Tibial artery (tissue), 4 donors: ENCODE data around the gene ERLIN1.

ENCODE experiments used
- DNase-seq, 2 donors: peaks; one replicate each; pipeline ENCODE4 v3.0.0-alpha.2; 2019
- H3K27ac ChIP-seq, 2 donors: fragments of 200-600 bp; sonication (generic) in 1 of 2; 1 replicate in 1 of 2; 2 replicates in 1 of 2; pipeline ENCODE4 v1.5.1; 2018 to 2019; ENCODE audit warnings: mild to moderate bottlenecking in 1 of 2
- H3K27me3 ChIP-seq, 2 donors: fragments of 200-600 bp; sonication (generic) in 1 of 2; one replicate each; pipeline versions ENCODE4 v1.5.1 to v1.6.0; 2016 to 2019
- H3K36me3 ChIP-seq, 3 donors: fragments of 200-600 bp; sonication (generic) in 2 of 3; one replicate each; pipeline ENCODE4 v1.5.1; 2016 to 2019; ENCODE audit warnings: mild to moderate bottlenecking in 2 of 3
- H3K4me1 ChIP-seq, 4 donors: fragments of 200-600 bp; sonication (generic) in 2 of 4; 1 replicate in 3 of 4; 2 replicates in 1 of 4; pipeline ENCODE4 v1.5.1; 2016 to 2019
- H3K4me3 ChIP-seq, 2 donors: fragments of 200-600 bp; sonication (generic) in 1 of 2; 1 replicate in 1 of 2; 2 replicates in 1 of 2; pipeline ENCODE4 v1.5.1; 2018 to 2019; ENCODE audit warnings: mild to moderate bottlenecking in 2 of 2
- H3K9me3 ChIP-seq, 3 donors: fragments of 200-600 bp; sonication (generic) in 1 of 3; one replicate each; pipeline ENCODE4 v1.5.1; 2016 to 2019
- CTCF ChIP-seq, 2 experiments: fragments of 200-600 bp in 1 of 2; fragments of 450-650 bp in 1 of 2; IDR thresholded peaks; one replicate each; pipeline ENCODE4 v1.5.1; 2017 to 2019; ENCODE audit warnings: antibody characterized with exemption in 2 of 2, mild to moderate bottlenecking in 1 of 2, moderate library complexity in 1 of 2
- intact Hi-C: fragments of 100-400 bp; cut with DNase I; formaldehyde crosslinking; loops from one replicate; pipeline ENCODE4 v1.15.0; 2023; ENCODE audit warnings: low total_unique reads

ERLIN1 gene

GRCh38 chr10:100172349-100172748, 13.5 kb downstream of the ERLIN1 start:
- Histone ChIP-seq H3K9me3 (no peaks in the 10 kb centered on the region), H3K27me3 (no peaks in the 10 kb centered on the region), H3K4me1 (no peaks in the 10 kb centered on the region), H3K4me3 (no peak overlapping the region), H3K27ac (no peak overlapping the region), H3K36me3 (peaks cover 52 to 66% (median 57%) of the 10 kb centered on the region in 3 donors)
- DNase-seq: no peak
- intact Hi-C loops: no loop called here
- no peak for TF ChIP-seq CTCF (IDR thresholded peaks at IDR 0.05)

GRCh38 chr10:100168313-100168643, 17.6 kb downstream of the ERLIN1 start:
- Histone ChIP-seq H3K36me3 (peaks cover 16 to 39% (median 20%) of the 10 kb centered on the region in 3 donors), H3K4me1 (no peaks in the 10 kb centered on the region), H3K9me3 (no peaks in the 10 kb centered on the region), H3K4me3 (no peak overlapping the region), H3K27me3 (no peaks in the 10 kb centered on the region), H3K27ac (no peak overlapping the region)
- no peak for TF ChIP-seq CTCF (IDR thresholded peaks at IDR 0.05)
- intact Hi-C loops: no loop called here
- DNase-seq: no peak

- H3K27ac ChIP-seq: no peak overlapping the region
- no peak overlapping the region for H3K4me3 ChIP-seq
- DNase-seq: no peak
- no peaks in the 10 kb centered on the region for H3K9me3 ChIP-seq
- no peaks in the 10 kb centered on the region for H3K27me3 ChIP-seq
- peaks cover 11 to 38% (median 18%) of the 10 kb centered on the region in 3 donors for H3K36me3 ChIP-seq
- no peak for TF ChIP-seq CTCF (IDR thresholded peaks at IDR 0.05)
- H3K4me1 ChIP-seq: no peaks in the 10 kb centered on the region
- intact Hi-C loops: no loop called here
Measured at GRCh38 chr10:100167553-100168312, 18.1 kb downstream of the ERLIN1 start.

- no peak for DNase-seq
- H3K4me1 ChIP-seq: no peaks in the 10 kb centered on the region
- intact Hi-C loops: no loop called here
- peaks cover 0 to 28% (median 12%) of the 10 kb centered on the region in 3 donors for H3K36me3 ChIP-seq
- H3K27me3 ChIP-seq: no peaks in the 10 kb centered on the region
- no peak overlapping the region for H3K4me3 ChIP-seq
- no peak for TF ChIP-seq CTCF (IDR thresholded peaks at IDR 0.05)
- no peaks in the 10 kb centered on the region for H3K9me3 ChIP-seq
- H3K27ac ChIP-seq: no peak overlapping the region
Measured at GRCh38 chr10:100163704-100164621, 21.9 kb downstream of the ERLIN1 start.

GRCh38 chr10:100162696-100163095, 23.1 kb downstream of the ERLIN1 start:
- no peak overlapping the region for H3K4me3 ChIP-seq
- no peaks in the 10 kb centered on the region for H3K4me1 ChIP-seq
- no peaks in the 10 kb centered on the region for H3K9me3 ChIP-seq
- no peak for DNase-seq
- intact Hi-C loops: no loop called here
- TF ChIP-seq CTCF (IDR thresholded peaks at IDR 0.05): no peak
- H3K27ac ChIP-seq: no peak overlapping the region
- no peaks in the 10 kb centered on the region for H3K27me3 ChIP-seq
- H3K36me3 ChIP-seq: peaks cover 2 to 28% (median 17%) of the 10 kb centered on the region in 3 donors
